LNCaP clone FGC (cell line): Measurements from ENCODE around the gene MGAT5.
A peak's percentile ranks its signal among the peaks of the same experiment; 100 is the strongest.

Experiments
- DNase-seq: peaks from one replicate; pipeline ENCODE4 v3.0.0-alpha.2; 2011; ENCODE audit warnings: low read depth
- H3K4me3 ChIP-seq: 2 replicates; pipeline ENCODE4 v1.5.1; 2011; ENCODE audit warnings: mild to moderate bottlenecking, low read depth, low read length, control low read depth
- CTCF ChIP-seq: IDR thresholded peaks from 2 replicates; pipeline ENCODE4 v1.5.1; 2012; ENCODE audit warnings: mild to moderate bottlenecking; ENCODE audit not compliant: control insufficient read depth, insufficient read depth; ENCODE audit errors: extremely low read depth

The MGAT5 gene

GRCh38 chr2:134391751-134392160 is 137.9 kb downstream of the MGAT5 start:
- DNase-seq, result no peak
- no peak overlapping the region for H3K4me3 ChIP-seq
- TF ChIP-seq CTCF, result no peak

GRCh38 chr2:134392442-134393074 is 138.7 kb downstream of the MGAT5 start:
- H3K4me3 ChIP-seq, result no peak overlapping the region
- TF ChIP-seq CTCF, result no peak
- no peak for DNase-seq

GRCh38 chr2:134393075-134393461 is 139.2 kb downstream of the MGAT5 start:
- no peak overlapping the region for H3K4me3 ChIP-seq
- TF ChIP-seq CTCF, result no peak
- no peak for DNase-seq

GRCh38 chr2:134395779-134396178 is 141.9 kb downstream of the MGAT5 start:
- DNase-seq, result no peak
- TF ChIP-seq CTCF, result no peak

GRCh38 chr2:134396493-134396892 is 142.6 kb downstream of the MGAT5 start:
- DNase-seq, result peak; percentile 21
- H3K4me3 ChIP-seq, result no peak overlapping the region
- TF ChIP-seq CTCF, result no peak

More at GRCh38 chr2:134395779-134396178, 141.9 kb downstream of the MGAT5 start:
- H3K4me3 ChIP-seq, result no peak overlapping the region

- TF ChIP-seq CTCF, result no peak
- no peak overlapping the region for H3K4me3 ChIP-seq
- DNase-seq, result no peak
Observed at GRCh38 chr2:134397146-134397896, 143.4 kb downstream of the MGAT5 start.
